H1 (cell line): ENCODE measurements around the gene KRT14. TPM values are rescaled to one million over a fixed set of nuclear protein-coding genes. Genes with fewer than 3 reads are reported as not detected.
"Not testable (repeated sequence)": the region's sequence is repeated elsewhere in the genome, so short reads cannot be mapped to it uniquely, and the experiment has no call there.

Experiments used
- CTCF ChIA-PET: fragments of 300-600 bp; sonication (Branson Sonifier 250); formaldehyde crosslinking; loops from one replicate; lab custom pipeline; 2021; ENCODE audit not compliant: partially characterized antibody; lab: Charles Lee
- POLR2A ChIA-PET: fragments of 300-600 bp; sonication (Branson Sonifier 250); formaldehyde crosslinking; loops from one replicate; lab custom pipeline; 2021; ENCODE audit warnings: inconsistent platforms; ENCODE audit not compliant: partially characterized antibody; lab: Charles Lee
- DNase-seq, 2 experiments: peaks; one replicate each; pipeline versions ENCODE4 v3.0.0 to v3.0.0-alpha.2; 2010 to 2022; ENCODE audit warnings: low spot score in 2 of 2, low read depth in 1 of 2, mixed read lengths in 1 of 2
- FAIRE-seq: peaks from 2 replicates; lab custom pipeline; 2011; peaks lifted over from hg19 to GRCh38; lab: Jason Lieb, UNC
- H2AFZ ChIP-seq: 2 replicates; pipeline ENCODE4 v1.8.1; 2012; ENCODE audit warnings: low read length, inconsistent platforms
- H2AK5ac ChIP-seq: 2 replicates; pipeline ENCODE4 v1.6.1; 2013; ENCODE audit warnings: low read depth, low read length
- H2BK120ac ChIP-seq: replicated peaks from 2 replicates; pipeline ENCODE3; 2013; ENCODE audit warnings: low read depth, low read length, inconsistent platforms
- H2BK12ac ChIP-seq: 2 replicates; pipeline ENCODE4 v1.6.1; 2013; ENCODE audit warnings: low read depth, low read length
- H2BK15ac ChIP-seq: 2 replicates; pipeline ENCODE4 v1.6.1; 2013; ENCODE audit warnings: low read length
- H2BK20ac ChIP-seq: 2 replicates; pipeline ENCODE4 v1.6.1; 2013; ENCODE audit warnings: low read length
- H2BK5ac ChIP-seq: 2 replicates; pipeline ENCODE4 v1.6.1; 2013; ENCODE audit warnings: low read depth, low read length
- H3K14ac ChIP-seq: 2 replicates; pipeline ENCODE4 v1.6.1; 2013; ENCODE audit warnings: inconsistent platforms; ENCODE audit not compliant: insufficient read length
- H3K18ac ChIP-seq: 2 replicates; pipeline ENCODE4 v1.6.1; 2013; ENCODE audit warnings: low read length; ENCODE audit errors: extremely low read depth
- H3K23ac ChIP-seq: 2 replicates; pipeline ENCODE4 v1.6.1; 2013; ENCODE audit warnings: inconsistent platforms; ENCODE audit not compliant: insufficient read length
- H3K23me2 ChIP-seq: 2 replicates; pipeline ENCODE4 v1.6.1; 2013; ENCODE audit warnings: low read depth, low read length
- H3K27ac ChIP-seq: 2 replicates; pipeline ENCODE4 v1.6.1; 2011; ENCODE audit warnings: low read depth, low read length, inconsistent platforms
- H3K27me3 ChIP-seq, 4 experiments: replicated peaks in 1 of 4; 1 replicate in 1 of 4; 2 replicates in 3 of 4; pipeline versions ENCODE4 v1.6.1 to v1.8.1; 2011 to 2013; ENCODE audit warnings: low read length in 3 of 4, mild to moderate bottlenecking in 3 of 4, inconsistent platforms in 2 of 4, mixed read lengths in 2 of 4, moderate library complexity in 1 of 4; ENCODE audit not compliant: control insufficient read depth in 3 of 4, insufficient read depth in 3 of 4; ENCODE audit errors: extremely low read depth in 1 of 4
- H3K36me3 ChIP-seq, 4 experiments: 2 replicates each; pipeline versions ENCODE4 v1.6.1 to v1.8.1; 2011 to 2013; ENCODE audit warnings: mild to moderate bottlenecking in 4 of 4, low read length in 3 of 4, moderate library complexity in 2 of 4, control low read depth in 1 of 4, inconsistent platforms in 1 of 4; ENCODE audit not compliant: insufficient read depth in 4 of 4, control insufficient read depth in 2 of 4
- H3K4ac ChIP-seq: replicated peaks from 2 replicates; pipeline ENCODE3; 2013; ENCODE audit warnings: low read length, low read depth, mixed read lengths, inconsistent platforms; ENCODE audit not compliant: insufficient read length
- H3K4me1 ChIP-seq, 4 experiments: replicated peaks in 1 of 4; 1 replicate in 1 of 4; 2 replicates in 3 of 4; pipeline versions ENCODE4 v1.6.1 to v1.8.1; 2011 to 2013; ENCODE audit warnings: low read length in 3 of 4, inconsistent platforms in 2 of 4, mixed read lengths in 1 of 4; ENCODE audit not compliant: insufficient read depth in 4 of 4, control insufficient read depth in 3 of 4
- H3K4me2 ChIP-seq, 2 experiments: 2 replicates each; pipeline versions ENCODE4 v1.6.1 to v1.8.1; 2011 to 2013; ENCODE audit warnings: low read depth in 2 of 2, low read length in 2 of 2, control low read depth in 1 of 2, inconsistent platforms in 1 of 2, mild to moderate bottlenecking in 1 of 2; ENCODE audit not compliant: insufficient read depth in 1 of 2
- H3K4me3 ChIP-seq, 4 experiments: fragments of 200-600, 300-600 bp in 1 of 4; sonication (generic), shearing (Covaris generic), sonication (Bioruptor Twin) in 1 of 4; 2 replicates each; pipeline versions ENCODE4 v1.5.1 to v1.8.1; 2011 to 2016; ENCODE audit warnings: low read length in 4 of 4, low read depth in 3 of 4, control low read depth in 2 of 4, inconsistent platforms in 2 of 4, mild to moderate bottlenecking in 2 of 4, mixed read lengths in 1 of 4, moderate library complexity in 1 of 4; ENCODE audit not compliant: insufficient read depth in 2 of 4; ENCODE audit errors: extremely low read depth in 1 of 4
- H3K56ac ChIP-seq: replicated peaks from 2 replicates; pipeline ENCODE3; 2013; ENCODE audit warnings: low read depth, mild to moderate bottlenecking, mixed read lengths, low read length, inconsistent platforms; ENCODE audit not compliant: insufficient read length
- H3K79me1 ChIP-seq: 2 replicates; pipeline ENCODE4 v1.6.1; 2013; ENCODE audit warnings: low read depth, low read length, control low read depth
- H3K79me2 ChIP-seq, 2 experiments: 2 replicates each; pipeline versions ENCODE4 v1.6.1 to v1.8.1; 2012 to 2013; ENCODE audit warnings: low read length in 2 of 2, mild to moderate bottlenecking in 2 of 2, inconsistent platforms in 1 of 2; ENCODE audit not compliant: insufficient read depth in 2 of 2, control insufficient read depth in 1 of 2
- H3K9ac ChIP-seq, 4 experiments: replicated peaks in 1 of 4; 1 replicate in 1 of 4; 2 replicates in 3 of 4; pipeline versions ENCODE4 v1.6.1 to v1.8.1; 2011 to 2013; ENCODE audit warnings: low read depth in 3 of 4, low read length in 3 of 4, control low read depth in 2 of 4, mild to moderate bottlenecking in 2 of 4, moderate library complexity in 2 of 4, inconsistent platforms in 1 of 4; ENCODE audit errors: extremely low read depth in 1 of 4
- H3K9me3 ChIP-seq, 2 experiments: 2 replicates each; pipeline versions ENCODE4 v1.6.1 to v1.8.1; 2012 to 2013; ENCODE audit warnings: mild to moderate bottlenecking in 2 of 2, moderate library complexity in 2 of 2, control low read depth in 1 of 2, inconsistent platforms in 1 of 2, low read depth in 1 of 2, low read length in 1 of 2, mixed read lengths in 1 of 2; ENCODE audit not compliant: insufficient read depth in 2 of 2
- H4K20me1 ChIP-seq, 2 experiments: replicated peaks in 1 of 2; 2 replicates each; pipeline versions ENCODE3 to v1.8.1; 2011 to 2013; ENCODE audit warnings: inconsistent platforms in 2 of 2, low read length in 2 of 2, mild to moderate bottlenecking in 1 of 2; ENCODE audit not compliant: insufficient read depth in 2 of 2, control insufficient read depth in 1 of 2
- H4K5ac ChIP-seq: 2 replicates; pipeline ENCODE4 v1.6.1; 2013; ENCODE audit warnings: low read length, low read depth, mixed read lengths, inconsistent platforms; ENCODE audit not compliant: insufficient read length
- H4K8ac ChIP-seq: 2 replicates; pipeline ENCODE4 v1.8.0; 2013; ENCODE audit warnings: mild to moderate bottlenecking, moderate library complexity, low read length, inconsistent platforms; ENCODE audit not compliant: insufficient read depth; ENCODE audit errors: extremely low read depth
- H4K91ac ChIP-seq: replicated peaks from 2 replicates; pipeline ENCODE3; 2013; ENCODE audit warnings: low read length, mixed read lengths, inconsistent platforms; ENCODE audit not compliant: insufficient read length
- WGBS, 2 experiments: shearing (Covaris generic) in 1 of 2; methylation state at CpG; one replicate each; pipeline versions ENCODE4 v1.1.6 to v1.1.7; 2013 to 2015; ENCODE audit warnings: low lambda C conversion rate in 2 of 2, mixed read lengths in 2 of 2, inconsistent platforms in 1 of 2, low coverage in 1 of 2, missing lambda C conversion rate in 1 of 2; ENCODE audit not compliant: insufficient replicate concordance in 2 of 2, insufficient coverage in 1 of 2, insufficient read length in 1 of 2; ENCODE audit errors: extremely low coverage in 1 of 2, missing lambda C conversion rate in 1 of 2; 5-methylcytosine and 5-hydroxymethylcytosine counted together
- polyA plus RNA-seq, 7 experiments: library from polyadenylated mRNA; depleted of rRNA in 3 of 7; stranded (reverse) in 5 of 7; unstranded in 2 of 7; fragments of >200 nt in 5 of 7; fragments of 200-250 nt in 2 of 7; gene quantifications; 1 replicate in 5 of 7; 2 replicates in 1 of 7; 4 replicates in 1 of 7; pipeline versions ENCODE4 v1.2.1 to v1.2.3, GENCODE V29; 2011 to 2013; ENCODE audit warnings: missing spikeins in 2 of 7, mixed read lengths in 2 of 7
- total RNA-seq: library from RNA; stranded (reverse); fragmentation: NEBNext Ultra II Directional; extraction: Animal tissue kit (Norgen Biotek cat#: 25700); gene quantifications from 2 replicates; pipeline ENCODE4 v1.2.1, GENCODE V29; 2021

The KRT14 gene
- total and polyA plus RNA-seq, 2 of the 8 experiments (the other 6 are each of a cell fraction or from before 2014, with no cell fraction given): 0.35 TPM; not detected in 1

DNA sequence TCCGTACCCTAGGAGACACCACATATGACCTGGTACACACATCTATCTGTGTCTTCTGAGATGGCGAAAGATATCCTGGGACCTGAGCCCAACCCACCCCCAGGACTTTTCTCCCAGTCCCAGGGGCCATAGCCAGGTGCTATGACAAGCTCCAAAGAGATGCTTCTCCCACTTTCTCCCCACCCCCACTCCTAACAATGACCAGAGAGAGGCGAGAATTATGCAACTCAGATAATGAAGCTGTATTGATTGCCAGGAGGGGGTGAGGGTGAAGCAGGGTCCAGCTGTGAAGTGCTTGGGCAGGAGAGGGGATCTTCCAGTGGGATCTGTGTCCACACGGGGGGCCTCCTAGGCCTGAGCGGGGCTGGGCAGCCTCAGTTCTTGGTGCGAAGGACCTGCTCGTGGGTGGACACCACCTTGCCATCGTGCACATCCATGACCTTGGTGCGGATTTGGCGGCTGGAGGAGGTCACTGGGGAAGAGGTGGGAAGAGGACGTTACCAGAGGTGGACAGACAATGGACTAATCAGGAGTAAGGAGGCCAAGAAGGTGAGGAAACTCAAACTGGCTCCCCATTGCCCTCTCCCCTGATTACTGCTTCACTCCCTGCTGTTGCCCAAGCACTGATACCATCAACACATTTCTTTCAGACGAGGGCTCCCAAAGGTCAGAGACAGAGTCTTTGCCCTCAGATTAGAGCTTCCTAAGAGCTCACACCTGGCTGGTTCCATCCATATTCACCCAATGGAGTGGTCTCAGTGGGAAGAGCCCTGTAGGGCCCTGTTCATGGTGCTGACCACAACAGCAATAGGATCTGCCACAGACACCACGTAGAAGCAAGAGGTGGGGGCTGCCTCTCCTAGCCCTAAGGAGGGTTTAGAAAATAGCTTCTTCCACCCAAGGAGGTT is 4.4 kb downstream of the KRT14 start:
- H3K23ac ChIP-seq, H2AFZ ChIP-seq, FAIRE-seq, H3K4ac ChIP-seq, H4K91ac ChIP-seq, H3K27ac ChIP-seq, H4K8ac ChIP-seq, H2BK120ac ChIP-seq, H2BK15ac ChIP-seq, H2BK5ac ChIP-seq, H3K14ac ChIP-seq, H3K18ac ChIP-seq, H4K5ac ChIP-seq, H3K56ac ChIP-seq, H3K4me1 ChIP-seq, H3K4me3 ChIP-seq, H3K23me2 ChIP-seq, H3K79me1 ChIP-seq, H2BK12ac ChIP-seq, H3K9ac ChIP-seq, H4K20me1 ChIP-seq, H3K27me3 ChIP-seq, H3K36me3 ChIP-seq, H3K9me3 ChIP-seq, H3K79me2 ChIP-seq, H2AK5ac ChIP-seq, DNase-seq, H2BK20ac ChIP-seq, H3K4me2 ChIP-seq: not testable (repeated sequence)
- 90% methylated on average over 13 of the region's 13 CpGs; no CpG with 5 or more reads in 1 of the 2 experiments for WGBS, 2 experiments
- ChIA-PET CTCF (interaction anchor here (0.6 to 5.4 kb wide), 16 partner anchors 9 to 177 kb away, joined by 3 to 46 read pairs (median 8); partner anchors contain the start of gene KRT9), POLR2A (interaction anchor here (1.2 to 1.7 kb wide), 4 partner anchors 9 to 106 kb away, joined by 3 to 4 read pairs (median 3); no protein-coding TSS in a partner anchor)
